Immature natural killer cell (primary cell): ENCODE data around the gene SPATS2. TPM values are rescaled to one million over a fixed set of nuclear protein-coding genes. Genes with fewer than 3 reads are reported as not detected.

Experiments
- DNase-seq, 3 donors: peaks; one replicate each; pipeline ENCODE4 v3.0.0; 2022; ENCODE audit warnings: mixed read lengths in 1 of 3
- H3K27ac Mint-ChIP-seq, 6 donors: one replicate each; pipeline ENCODE4 v1.8.0; 2020; ENCODE audit warnings: mixed read lengths in 6 of 6, mild to moderate bottlenecking in 5 of 6, inconsistent platforms in 4 of 6, moderate library complexity in 3 of 6
- H3K27me3 Mint-ChIP-seq, 3 donors: one replicate each; pipeline ENCODE4 v1.8.0; 2020 to 2021; ENCODE audit warnings: low read depth in 3 of 3, mild to moderate bottlenecking in 3 of 3, mixed read lengths in 3 of 3, moderate library complexity in 3 of 3, inconsistent platforms in 1 of 3
- H3K36me3 Mint-ChIP-seq, 3 donors: one replicate each; pipeline ENCODE4 v1.8.0; 2020; ENCODE audit warnings: mixed read lengths in 3 of 3, inconsistent platforms in 2 of 3, mild to moderate bottlenecking in 2 of 3
- H3K4me1 Mint-ChIP-seq, 2 donors: one replicate each; pipeline ENCODE4 v1.8.0; 2020; ENCODE audit warnings: inconsistent platforms in 2 of 2, mild to moderate bottlenecking in 2 of 2, mixed read lengths in 2 of 2, moderate library complexity in 1 of 2
- H3K4me3 Mint-ChIP-seq, 5 donors: one replicate each; pipeline ENCODE4 v1.8.0; 2020; ENCODE audit warnings: mild to moderate bottlenecking in 5 of 5, mixed read lengths in 5 of 5, inconsistent platforms in 3 of 5, moderate library complexity in 3 of 5
- H3K9me3 Mint-ChIP-seq, 6 donors: one replicate each; pipeline ENCODE4 v1.8.0; 2020; ENCODE audit warnings: mild to moderate bottlenecking in 6 of 6, mixed read lengths in 6 of 6, inconsistent platforms in 4 of 6, moderate library complexity in 3 of 6
- polyA plus RNA-seq, 3 donors: library from polyadenylated mRNA; unstranded; fragments of 300-500 nt; fragmentation: Illumina TruSeq; gene quantifications; one replicate each; pipeline ENCODE4 v1.2.3, GENCODE V29; 2021

SPATS2 gene
- polyA plus RNA-seq, 3 donors from 2014 or later, result 3.1 to 10.8 TPM; not detected in 1

DNA sequence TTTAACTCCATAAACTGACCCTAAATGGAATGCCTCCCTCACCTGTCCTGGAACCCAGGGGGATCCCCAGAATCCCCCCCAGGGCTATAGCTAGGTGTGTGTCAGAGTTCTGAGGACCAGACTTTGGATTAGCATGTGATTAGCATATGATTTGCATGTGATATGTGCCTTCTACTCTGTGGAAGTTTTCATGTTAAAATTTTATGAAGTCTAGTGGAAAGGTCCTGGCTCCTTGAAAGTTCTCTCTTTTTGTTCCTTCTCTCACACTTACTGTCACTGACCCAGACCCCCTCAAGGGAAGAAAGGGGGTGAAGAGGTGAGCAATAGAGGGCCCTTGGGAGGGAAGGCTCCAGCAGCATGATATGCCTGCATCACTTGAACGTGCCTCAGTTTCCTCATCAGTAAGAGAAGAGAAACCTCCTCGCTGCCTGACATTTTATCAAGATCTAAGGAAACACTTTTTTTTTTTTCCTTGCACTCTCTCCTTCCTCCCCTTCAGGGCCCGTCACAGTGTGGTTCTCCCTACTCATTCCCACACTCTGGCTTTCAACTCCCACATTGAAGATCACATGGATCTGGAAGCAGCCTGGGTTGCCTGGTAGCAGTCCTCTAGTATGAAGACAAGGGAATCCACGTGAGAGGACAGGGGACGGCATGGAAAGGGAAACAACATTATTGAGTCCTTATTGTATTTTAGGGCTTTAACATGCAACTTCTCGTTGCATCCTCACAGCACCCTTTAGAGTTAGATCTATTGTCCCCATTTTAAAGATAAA lies 27.0 kb upstream of the SPATS2 start:
- Mint-ChIP-seq H3K4me3 (peak overlapping the region in 3 of 5 donors; percentile 2 to 61 (median 60)), H3K27ac (no peak overlapping the region), H3K4me1 (peaks cover 27 to 34% of the 10 kb centered on the region in 2 donors), H3K9me3 (no peaks in the 10 kb centered on the region), H3K27me3 (peaks cover 27 to 34% (median 32%) of the 10 kb centered on the region in 3 donors), H3K36me3 (no peaks in the 10 kb centered on the region)
- no peak for DNase-seq

DNA sequence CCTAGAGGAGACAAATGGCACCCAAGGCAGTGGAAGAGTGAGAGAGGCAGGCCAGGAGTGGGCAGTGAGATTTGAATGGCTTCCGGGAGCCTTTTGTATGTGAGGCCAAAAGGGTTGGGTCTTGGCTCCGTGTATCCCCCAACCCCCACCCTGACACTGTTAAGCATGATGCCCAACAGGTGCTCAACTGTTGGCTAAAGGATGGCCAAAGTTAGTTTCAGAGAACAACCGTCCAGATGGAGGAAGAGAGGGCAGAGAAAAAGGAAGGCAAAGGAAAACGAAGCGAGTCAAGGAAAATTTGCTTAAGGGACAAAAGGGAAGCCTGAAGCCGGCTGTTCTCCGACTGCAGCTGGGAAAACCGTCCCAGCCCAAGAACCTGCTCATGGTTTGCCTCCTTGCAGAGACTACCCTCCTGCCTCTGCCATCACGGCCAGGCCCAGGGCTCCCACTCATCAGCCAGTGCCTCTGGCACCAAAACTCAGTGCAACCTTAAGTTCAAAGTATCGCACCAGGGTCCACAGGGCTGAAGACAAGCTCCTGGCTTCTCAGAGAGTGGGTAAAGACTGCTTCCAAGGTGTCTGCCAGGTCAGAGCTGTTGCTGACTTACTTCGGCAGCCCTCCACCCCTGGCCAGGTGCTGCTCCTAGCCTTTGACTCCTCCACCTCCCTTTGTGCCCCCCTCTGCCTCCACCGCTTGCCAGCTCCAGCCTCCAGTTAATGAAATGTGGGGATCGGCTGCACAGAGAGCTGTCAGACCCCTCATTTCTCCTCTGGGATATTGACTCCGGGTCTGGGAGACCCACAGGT lies 26.1 kb upstream of the SPATS2 start:
- Mint-ChIP-seq H3K4me3 (peak overlapping the region in 4 of 5 donors; percentile 2 to 61 (median 54)), H3K27ac (peak overlapping the region in 1 of 6 donors; percentile 40), H3K36me3 (no peaks in the 10 kb centered on the region), H3K9me3 (no peaks in the 10 kb centered on the region), H3K4me1 (peaks cover 27 to 36% of the 10 kb centered on the region in 2 donors), H3K27me3 (peaks cover 27 to 34% (median 33%) of the 10 kb centered on the region in 3 donors)
- no peak for DNase-seq

DNA sequence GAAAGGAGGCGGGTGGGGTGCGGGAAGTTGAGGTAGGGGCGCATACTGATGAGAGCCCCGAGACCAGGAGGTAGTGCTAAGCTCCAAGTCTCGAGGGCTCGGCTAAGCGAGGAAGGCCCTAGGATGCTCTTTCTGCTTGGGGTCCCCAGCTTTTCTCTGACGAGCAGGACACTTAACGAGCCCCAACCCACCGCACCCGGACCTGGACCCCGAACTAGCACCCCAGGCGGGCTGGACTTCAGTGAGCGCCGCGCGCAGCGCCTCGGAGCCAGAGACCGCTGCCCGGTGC lies 25.5 kb upstream of the SPATS2 start:
- no peak for DNase-seq
- Mint-ChIP-seq H3K36me3 (no peaks in the 10 kb centered on the region), H3K4me3 (peak overlapping the region in 2 of 5 donors; percentile 51 to 55), H3K4me1 (peaks cover 32 to 40% of the 10 kb centered on the region in 2 donors), H3K9me3 (no peaks in the 10 kb centered on the region), H3K27ac (no peak overlapping the region), H3K27me3 (peaks cover 30 to 38% (median 36%) of the 10 kb centered on the region in 3 donors)

DNA sequence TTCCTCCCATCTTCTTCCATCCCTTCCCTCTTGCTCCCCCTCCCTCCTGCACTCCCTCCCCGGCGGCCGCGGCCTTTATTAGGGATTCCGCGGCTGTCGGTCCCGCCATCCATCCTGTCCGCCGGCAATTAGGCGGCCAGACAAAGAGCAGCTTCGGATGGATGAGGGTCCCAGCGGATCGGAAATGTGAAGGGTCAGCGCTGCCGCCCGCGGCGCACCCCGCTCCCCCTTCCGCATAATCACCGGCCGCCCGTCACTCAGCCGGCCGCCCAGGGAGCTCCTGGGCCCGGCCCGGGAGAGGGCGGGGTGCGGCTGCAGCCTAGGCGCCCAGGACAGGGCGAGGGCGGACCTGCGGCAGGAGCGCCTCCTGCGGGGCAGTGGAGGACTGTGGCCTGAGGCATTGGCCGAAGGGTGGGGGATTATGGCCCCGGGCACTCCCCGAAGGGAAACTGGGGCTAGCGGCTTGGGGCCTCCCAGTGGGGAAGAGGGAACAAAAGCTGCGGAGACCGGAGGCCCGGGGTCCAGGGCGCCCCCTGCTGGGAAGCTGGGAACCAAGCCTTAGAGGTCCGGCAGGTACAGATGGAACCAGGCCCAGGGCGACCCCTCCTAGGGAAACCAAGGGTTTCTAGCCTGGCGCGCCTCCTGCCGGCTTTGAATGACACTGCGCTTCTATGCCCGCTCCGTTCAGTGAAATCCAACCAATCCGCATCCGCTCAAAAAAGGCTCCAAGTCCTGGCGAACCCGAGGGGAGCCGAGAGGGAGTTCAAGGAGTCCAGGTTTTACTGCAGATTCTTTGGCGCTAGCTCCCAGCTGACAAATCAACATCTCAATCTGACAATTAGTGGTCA lies 25.0 kb upstream of the SPATS2 start:
- Mint-ChIP-seq H3K27ac (no peak overlapping the region), H3K9me3 (no peaks in the 10 kb centered on the region), H3K27me3 (peaks cover 28 to 39% (median 38%) of the 10 kb centered on the region in 3 donors), H3K4me1 (peaks cover 34 to 41% of the 10 kb centered on the region in 2 donors), H3K4me3 (peak overlapping the region; percentile 63 to 76 (median 70)), H3K36me3 (no peaks in the 10 kb centered on the region)
- peak; percentile 64 to 72 (median 66) for DNase-seq

DNA sequence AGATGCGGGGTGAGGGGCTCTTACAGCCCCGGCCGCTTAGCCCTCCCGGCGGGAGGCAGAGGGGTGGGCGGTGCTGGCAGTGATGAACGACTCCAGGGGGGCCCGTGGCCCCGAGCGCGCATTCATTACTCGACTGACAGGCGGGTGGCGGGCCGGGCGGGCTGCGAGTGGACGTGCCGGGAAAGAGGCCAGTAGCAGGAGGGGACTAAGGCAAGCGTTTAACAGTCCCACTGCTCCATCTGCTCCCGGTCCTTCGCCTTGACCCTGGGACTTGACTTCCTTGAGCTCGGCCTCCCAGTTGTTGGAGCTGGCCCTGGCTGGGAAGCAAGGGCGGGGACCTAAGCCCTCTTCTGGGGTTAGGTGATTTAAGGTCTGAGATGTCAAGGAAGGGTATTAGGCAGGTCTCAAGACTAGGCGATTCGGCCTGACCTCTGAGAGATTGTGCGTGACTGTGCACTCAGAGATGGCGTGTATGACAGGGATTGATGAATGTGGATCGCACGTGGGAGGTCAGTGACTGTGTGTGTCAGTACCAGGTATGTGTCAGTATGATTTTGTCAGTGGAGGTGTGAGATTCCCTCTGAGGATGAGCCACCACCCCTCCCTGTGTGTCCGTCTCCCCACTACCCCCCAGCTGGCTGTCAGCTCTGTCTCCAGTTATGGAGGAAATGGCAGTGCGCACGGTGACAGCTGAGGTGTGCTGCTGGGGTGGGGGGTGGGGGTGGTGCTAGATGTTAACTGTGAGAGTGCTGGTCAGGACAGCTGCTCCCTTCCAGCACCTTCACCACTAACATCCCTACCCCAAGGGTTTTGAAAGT lies 24.1 kb upstream of the SPATS2 start:
- Mint-ChIP-seq H3K4me1 (peaks cover 31 to 40% of the 10 kb centered on the region in 2 donors), H3K4me3 (peak overlapping the region; percentile 63 to 76 (median 70)), H3K27ac (peak overlapping the region in 1 of 6 donors; percentile 60), H3K9me3 (no peaks in the 10 kb centered on the region), H3K36me3 (no peaks in the 10 kb centered on the region), H3K27me3 (peaks cover 25 to 35% (median 35%) of the 10 kb centered on the region in 3 donors)
- DNase-seq, result peak in 1 of 3 donors; percentile 16

DNA sequence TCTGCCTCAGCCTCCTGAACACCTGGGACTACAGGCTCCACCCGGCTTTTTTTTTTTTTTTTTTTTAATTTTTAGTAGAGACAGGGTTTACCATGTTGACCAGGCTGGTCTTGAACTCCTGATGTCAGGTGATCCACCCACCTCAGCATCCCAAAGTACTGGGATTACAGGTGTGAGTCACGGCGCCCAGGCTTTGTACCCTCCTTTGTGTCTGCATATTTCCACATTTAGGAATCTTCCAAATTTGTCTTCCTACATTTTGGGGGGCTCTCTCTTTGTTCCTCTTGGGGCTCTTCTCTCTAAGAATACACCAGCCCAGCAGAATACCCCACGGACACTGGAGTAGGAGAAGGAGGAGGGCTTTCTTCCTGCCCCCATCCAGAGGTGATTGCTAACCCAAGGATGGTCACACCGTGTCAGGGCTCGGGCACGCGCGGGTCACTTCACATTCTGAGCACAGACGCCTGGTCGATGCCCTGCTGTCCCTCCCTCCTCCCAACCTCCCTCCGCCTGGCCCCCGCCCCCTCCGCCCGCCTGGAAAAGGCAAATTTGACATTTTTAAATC lies 22.7 kb upstream of the SPATS2 start:
- Mint-ChIP-seq H3K4me1 (peaks cover 31 to 44% of the 10 kb centered on the region in 2 donors), H3K27me3 (peaks cover 28 to 39% (median 33%) of the 10 kb centered on the region in 3 donors), H3K4me3 (peak overlapping the region; percentile 3 to 36 (median 29)), H3K36me3 (no peaks in the 10 kb centered on the region), H3K9me3 (no peaks in the 10 kb centered on the region), H3K27ac (no peak overlapping the region)
- no peak for DNase-seq

DNA sequence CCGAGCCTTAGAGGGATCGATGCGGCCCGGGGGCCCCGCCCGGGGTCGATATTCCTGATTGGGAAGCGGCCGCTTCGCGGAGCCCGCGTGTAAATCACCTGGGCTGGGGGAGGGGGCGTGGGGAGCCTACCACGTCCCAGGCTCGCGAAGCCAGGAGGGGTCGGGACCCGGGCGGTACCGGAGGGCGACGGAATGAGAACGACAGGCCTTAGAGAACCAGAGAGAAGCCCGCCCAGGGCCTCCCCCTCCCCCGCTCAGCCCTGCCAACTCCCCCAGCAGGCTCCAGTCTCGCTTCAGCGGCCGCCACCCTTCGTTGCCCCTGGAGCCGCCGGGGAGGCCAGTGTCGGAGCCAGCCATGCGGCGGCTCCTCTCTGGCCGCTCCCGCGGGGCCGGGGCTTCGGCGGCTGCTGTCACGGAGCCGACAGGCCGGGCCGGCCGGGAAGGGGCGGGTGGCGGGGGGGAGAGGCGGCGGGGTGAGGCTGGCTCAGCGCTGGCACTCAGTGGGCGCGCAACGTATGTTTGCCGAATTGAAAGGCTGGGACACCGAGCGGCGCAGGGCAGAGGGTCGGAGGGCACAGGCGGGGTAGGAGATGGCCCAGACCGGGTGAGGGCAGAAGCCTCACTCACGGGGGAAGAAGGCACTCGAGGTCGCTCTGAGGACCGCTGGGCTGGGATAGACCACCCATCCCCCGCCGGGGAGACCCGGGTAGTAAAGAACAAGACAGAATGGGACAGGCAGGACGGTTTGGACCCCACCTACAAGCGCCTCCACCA lies 22.0 kb upstream of the SPATS2 start:
- H3K9me3 Mint-ChIP-seq, result no peaks in the 10 kb centered on the region
- peaks cover 26 to 41% (median 28%) of the 10 kb centered on the region in 3 donors for H3K27me3 Mint-ChIP-seq
- peaks cover 31 to 44% of the 10 kb centered on the region in 2 donors for H3K4me1 Mint-ChIP-seq
- no peak overlapping the region for H3K27ac Mint-ChIP-seq
- H3K36me3 Mint-ChIP-seq, result no peaks in the 10 kb centered on the region
- peak overlapping the region; percentile 35 to 92 (median 55) for H3K4me3 Mint-ChIP-seq
- no peak for DNase-seq

DNA sequence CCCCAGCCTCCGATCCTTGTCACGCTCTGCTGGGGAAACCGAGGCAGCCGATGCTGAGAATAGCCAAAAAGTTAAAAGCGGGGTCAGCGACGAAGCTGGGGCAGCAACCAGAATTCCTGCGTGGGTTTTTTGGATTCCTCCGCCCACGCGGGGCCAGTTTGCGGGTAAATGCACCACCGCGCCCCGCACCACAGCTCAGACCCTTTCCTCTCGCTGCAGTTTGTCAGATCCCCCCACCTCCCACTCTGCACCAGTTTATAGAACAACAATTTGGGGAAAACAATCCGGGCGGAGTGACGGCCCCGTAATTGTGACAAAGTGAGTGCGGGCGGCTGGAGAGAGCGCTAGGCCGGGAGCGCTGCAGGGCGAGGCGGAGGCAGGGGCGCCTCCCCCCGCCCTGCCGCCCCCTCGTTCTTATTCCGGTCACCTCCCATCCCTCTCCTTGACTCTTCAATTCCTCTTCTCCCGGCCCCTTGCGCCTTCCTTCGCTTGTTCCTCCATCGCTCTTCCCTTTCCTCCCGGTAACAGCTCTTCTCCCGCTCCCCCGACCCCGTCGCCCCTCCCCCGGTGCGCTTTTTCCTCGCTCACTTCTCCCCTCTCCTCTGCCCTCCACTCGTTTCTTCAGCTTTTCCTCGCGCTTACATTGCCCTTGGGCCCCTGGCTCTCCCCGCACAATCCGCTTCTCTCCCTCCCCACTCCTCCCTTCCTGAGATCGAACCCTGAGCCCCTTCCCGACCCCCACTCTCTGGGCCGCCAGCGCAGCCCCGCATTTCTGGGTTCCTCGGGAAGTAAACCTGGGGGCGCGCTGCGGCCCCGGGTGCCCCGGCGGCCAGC lies 21.2 kb upstream of the SPATS2 start:
- H3K9me3 Mint-ChIP-seq, result no peaks in the 10 kb centered on the region
- H3K4me3 Mint-ChIP-seq, result peak overlapping the region; percentile 35 to 92 (median 88)
- H3K27ac Mint-ChIP-seq, result no peak overlapping the region
- peaks cover 31 to 44% of the 10 kb centered on the region in 2 donors for H3K4me1 Mint-ChIP-seq
- H3K27me3 Mint-ChIP-seq, result peaks cover 21 to 45% (median 31%) of the 10 kb centered on the region in 3 donors
- peaks cover 0 to 3% (median 0%) of the 10 kb centered on the region in 3 donors for H3K36me3 Mint-ChIP-seq
- no peak for DNase-seq

DNA sequence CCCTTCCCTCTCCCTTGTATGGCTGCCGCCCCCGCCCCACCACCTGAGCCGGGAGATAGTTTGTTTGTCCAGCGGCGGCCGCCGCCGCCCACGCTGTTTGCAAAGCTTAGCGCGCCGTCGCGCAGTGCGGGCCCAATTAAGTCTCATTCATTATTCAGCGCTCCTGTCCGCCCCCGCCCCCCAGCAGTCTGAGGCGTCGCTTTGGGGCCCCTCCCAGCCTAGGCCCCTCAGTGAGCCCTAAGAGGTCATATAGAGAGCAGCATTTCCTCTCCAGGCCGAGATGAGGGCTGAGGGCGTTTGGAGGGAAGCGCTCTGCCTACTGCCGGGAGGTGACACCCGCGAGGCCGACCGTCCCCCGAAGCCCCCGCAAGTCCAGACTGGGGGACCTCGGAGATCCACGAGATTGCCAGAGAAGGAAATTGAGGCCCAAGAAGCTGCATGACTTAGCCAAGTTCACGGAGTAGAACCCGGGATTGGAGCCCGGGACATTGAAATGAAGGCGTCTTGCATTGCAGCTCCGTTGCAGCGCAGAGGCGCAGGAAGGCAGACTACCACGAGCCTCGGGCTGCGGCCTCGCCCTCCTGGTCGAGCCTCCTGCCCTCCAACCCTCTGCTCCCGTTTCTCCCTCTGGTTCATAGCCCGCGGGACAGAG lies 20.5 kb upstream of the SPATS2 start, which contains the start of gene DNAJC22:
Gene DNAJC22 (plus strand): TSS at position 230 of the 652 bp plus-strand sequence. CDS start 1,985 bp downstream, outside the sequence.
- H3K27me3 Mint-ChIP-seq, result peaks cover 21 to 51% (median 29%) of the 10 kb centered on the region in 3 donors
- H3K4me3 Mint-ChIP-seq, result peak within 1 kb of the TSS; percentile 85 to 92 (median 90)
- peaks cover 31 to 44% of the 10 kb centered on the region in 2 donors for H3K4me1 Mint-ChIP-seq
- H3K36me3 Mint-ChIP-seq, result peaks cover 0 to 3% (median 0%) of the 10 kb centered on the region in 3 donors
- H3K27ac Mint-ChIP-seq, result peak within 1 kb of the TSS in 1 of 6 donors; percentile 30
- no peaks in the 10 kb centered on the region for H3K9me3 Mint-ChIP-seq
- DNase-seq, result peak in 1 of 3 donors; percentile 31

DNA sequence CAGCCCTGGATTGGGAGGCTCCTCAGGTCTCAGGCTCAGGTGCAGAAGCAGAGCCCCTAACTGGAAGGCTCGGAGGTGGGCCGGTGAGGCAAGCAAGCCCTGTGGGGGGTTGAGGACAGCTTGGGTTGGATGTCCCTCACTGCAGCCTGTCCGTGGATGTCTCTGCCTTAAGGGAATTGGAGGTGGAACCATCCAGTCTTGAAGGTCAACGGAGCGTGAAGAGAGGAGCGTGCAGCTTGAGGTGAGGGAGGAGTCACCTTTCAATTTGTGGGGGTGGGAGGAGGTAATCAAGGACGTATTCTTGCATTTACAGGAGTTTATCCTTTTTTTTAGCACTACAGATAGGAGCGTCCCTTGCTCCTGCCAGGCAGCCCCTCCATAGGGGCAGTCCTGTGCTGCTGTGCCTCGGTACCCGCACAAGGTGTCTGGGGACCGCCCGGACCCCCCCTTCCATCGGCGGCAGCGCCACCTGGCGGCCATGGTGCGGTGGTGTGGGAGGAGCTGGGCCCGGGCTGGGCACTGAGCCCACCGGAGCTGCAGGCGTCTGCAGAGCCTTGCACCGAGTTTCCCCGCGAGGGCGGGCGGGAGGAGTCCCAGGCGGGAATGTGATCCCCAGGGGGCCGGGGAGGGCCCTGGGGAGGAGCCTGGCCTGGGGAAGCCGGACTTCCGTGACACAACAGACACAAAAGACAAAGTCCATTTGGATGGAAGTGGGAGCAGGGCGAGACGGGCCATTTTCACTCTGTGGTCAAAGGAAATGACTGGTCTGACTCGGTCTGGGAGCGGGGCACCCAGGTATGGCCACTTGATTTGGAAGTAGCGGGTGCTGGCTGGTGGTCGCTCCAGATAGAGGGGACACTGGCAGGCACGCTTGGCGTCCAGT lies 19.7 kb upstream of the SPATS2 start:
- Mint-ChIP-seq H3K9me3 (no peaks in the 10 kb centered on the region), H3K4me1 (peaks cover 29 to 42% of the 10 kb centered on the region in 2 donors), H3K4me3 (peak overlapping the region; percentile 85 to 92 (median 90)), H3K36me3 (peaks cover 0 to 3% (median 0%) of the 10 kb centered on the region in 3 donors), H3K27ac (peak overlapping the region in 1 of 6 donors; percentile 30), H3K27me3 (peaks cover 21 to 52% (median 29%) of the 10 kb centered on the region in 3 donors)
- peak; percentile 72 to 78 (median 74) for DNase-seq
